ENCODE measurements around the gene SCG3. TPM values are rescaled to one million over a fixed set of nuclear protein-coding genes. Genes with fewer than 3 reads are reported as not detected.

SCG3 gene
- total and polyA plus RNA-seq, 4 donors: 0.14 to 1.3 (median 0.26) TPM

DNA sequence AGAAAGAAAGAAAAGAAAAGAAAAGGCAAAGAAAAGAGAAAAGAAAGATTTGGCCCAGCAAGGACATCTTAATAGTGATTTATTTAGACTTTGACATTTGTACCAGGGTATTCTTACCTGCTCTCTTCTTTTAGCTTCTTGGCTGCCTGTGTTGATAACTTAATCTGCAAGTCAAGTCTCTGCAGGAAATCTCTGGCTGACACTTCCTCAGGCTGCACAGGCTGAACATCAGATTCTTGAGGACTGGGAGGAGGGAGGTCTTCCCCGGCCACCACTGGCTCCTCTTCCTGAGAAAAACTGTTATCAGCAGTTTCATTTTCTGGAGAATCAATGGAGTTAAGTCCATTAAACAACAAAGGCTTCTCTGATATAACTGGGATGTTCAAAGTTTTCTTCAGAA is 43.4 kb downstream of the SCG3 start:
- WGBS, 2 donors: 10 to 23% methylated on average over 1 of the region's 1 CpG
- ATAC-seq (ENCODE audit: insufficient read depth, low FRiP score) (no peak), DNase-seq (no peak)

DNA sequence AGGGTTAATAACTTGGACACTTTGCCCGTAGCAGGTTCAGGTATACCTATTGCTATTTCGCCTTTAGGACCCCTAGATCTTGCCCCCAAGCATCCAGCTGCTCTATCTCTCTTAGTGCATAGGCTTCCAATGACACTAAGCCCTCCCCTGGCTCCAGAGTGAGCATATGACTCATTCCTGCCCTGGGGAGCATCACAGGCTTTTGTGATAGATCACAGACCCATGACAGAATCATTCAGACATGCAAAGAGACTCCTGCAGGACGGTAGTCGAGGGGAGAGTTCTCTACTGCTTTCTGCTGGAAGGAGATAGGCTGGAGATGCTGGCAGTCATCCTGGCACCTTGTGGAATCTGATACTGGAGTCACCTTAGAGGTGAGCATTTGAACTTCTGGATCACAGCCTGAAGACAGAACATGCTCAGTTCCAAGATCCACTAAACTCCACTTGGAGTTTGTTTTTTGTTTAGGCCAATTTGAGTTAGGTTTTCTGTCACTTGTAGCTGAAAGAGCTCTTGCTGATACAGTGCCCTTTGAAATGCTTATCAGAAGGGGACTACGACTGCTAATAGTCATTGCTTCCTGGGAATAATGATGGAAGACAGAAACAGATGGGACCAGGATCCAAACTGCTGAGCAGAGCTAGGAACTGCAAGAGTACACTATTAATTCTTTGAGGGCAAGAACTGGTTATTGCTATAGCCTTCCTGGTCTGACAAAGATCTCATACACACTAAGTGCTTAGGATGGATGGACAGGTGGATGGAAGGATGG is 45.2 kb downstream of the SCG3 start:
- Histone ChIP-seq H3K27me3 (ENCODE audit: control insufficient read depth in 3 of 3, insufficient read depth in 3 of 3, low read length in 2 of 3) (no peaks in the 10 kb centered on the region), H3K9ac (ENCODE audit: insufficient read depth in 1 of 2, low read length in 2 of 2) (no peak overlapping the region), H3K4me3 (no peak overlapping the region), H3K36me3 (ENCODE audit: control insufficient read depth in 4 of 4, insufficient read depth in 4 of 4, low read length in 4 of 4) (no peaks in the 10 kb centered on the region), H3K27ac (ENCODE audit: low read depth in 1 of 2, low read length in 1 of 2) (no peak overlapping the region), H3K9me3 (ENCODE audit: control insufficient read depth in 4 of 4, insufficient read depth in 3 of 4, low read length in 3 of 4) (no peaks in the 10 kb centered on the region), H3K4me1 (ENCODE audit: control insufficient read depth in 5 of 5, insufficient read depth in 5 of 5, low read length in 5 of 5) (peaks cover 0 to 13% (median 1%) of the 10 kb centered on the region in 5 donors)
- 54 to 71% methylated on average over 5 of the region's 5 CpGs for WGBS, 2 donors
- peak; percentile 69 for ATAC-seq (ENCODE audit: insufficient read depth, low FRiP score)
- TF ChIP-seq, protein P1, sequence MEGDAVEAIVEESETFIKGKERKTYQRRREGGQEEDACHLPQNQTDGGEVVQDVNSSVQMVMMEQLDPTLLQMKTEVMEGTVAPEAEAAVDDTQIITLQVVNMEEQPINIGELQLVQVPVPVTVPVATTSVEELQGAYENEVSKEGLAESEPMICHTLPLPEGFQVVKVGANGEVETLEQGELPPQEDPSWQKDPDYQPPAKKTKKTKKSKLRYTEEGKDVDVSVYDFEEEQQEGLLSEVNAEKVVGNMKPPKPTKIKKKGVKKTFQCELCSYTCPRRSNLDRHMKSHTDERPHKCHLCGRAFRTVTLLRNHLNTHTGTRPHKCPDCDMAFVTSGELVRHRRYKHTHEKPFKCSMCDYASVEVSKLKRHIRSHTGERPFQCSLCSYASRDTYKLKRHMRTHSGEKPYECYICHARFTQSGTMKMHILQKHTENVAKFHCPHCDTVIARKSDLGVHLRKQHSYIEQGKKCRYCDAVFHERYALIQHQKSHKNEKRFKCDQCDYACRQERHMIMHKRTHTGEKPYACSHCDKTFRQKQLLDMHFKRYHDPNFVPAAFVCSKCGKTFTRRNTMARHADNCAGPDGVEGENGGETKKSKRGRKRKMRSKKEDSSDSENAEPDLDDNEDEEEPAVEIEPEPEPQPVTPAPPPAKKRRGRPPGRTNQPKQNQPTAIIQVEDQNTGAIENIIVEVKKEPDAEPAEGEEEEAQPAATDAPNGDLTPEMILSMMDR (IDR thresholded peaks at IDR 0.05; ENCODE audit: control extremely low read depth, extremely low read depth): no peak
- DNase-seq: no peak

More for the DNA sequence above, 43.4 kb downstream of the SCG3 start:
- H3K9ac ChIP-seq (ENCODE audit: insufficient read depth in 1 of 2, low read length in 2 of 2): no peak overlapping the region
- H3K4me3 ChIP-seq: no peak overlapping the region
- H3K27ac ChIP-seq (ENCODE audit: low read depth in 1 of 2, low read length in 1 of 2): no peak overlapping the region
- no peaks in the 10 kb centered on the region for H3K9me3 ChIP-seq (ENCODE audit: control insufficient read depth in 4 of 4, insufficient read depth in 3 of 4, low read length in 3 of 4)
- H3K27me3 ChIP-seq (ENCODE audit: control insufficient read depth in 3 of 3, insufficient read depth in 3 of 3, low read length in 2 of 3): no peaks in the 10 kb centered on the region
- peaks cover 0 to 11% (median 0%) of the 10 kb centered on the region in 5 donors for H3K4me1 ChIP-seq (ENCODE audit: control insufficient read depth in 5 of 5, insufficient read depth in 5 of 5, low read length in 5 of 5)
- TF ChIP-seq, protein P1 (IDR thresholded peaks at IDR 0.05; ENCODE audit: control extremely low read depth, extremely low read depth): no peak
- peaks cover 0 to 4% (median 0%) of the 10 kb centered on the region in 4 donors for H3K36me3 ChIP-seq (ENCODE audit: control insufficient read depth in 4 of 4, insufficient read depth in 4 of 4, low read length in 4 of 4)

DNA sequence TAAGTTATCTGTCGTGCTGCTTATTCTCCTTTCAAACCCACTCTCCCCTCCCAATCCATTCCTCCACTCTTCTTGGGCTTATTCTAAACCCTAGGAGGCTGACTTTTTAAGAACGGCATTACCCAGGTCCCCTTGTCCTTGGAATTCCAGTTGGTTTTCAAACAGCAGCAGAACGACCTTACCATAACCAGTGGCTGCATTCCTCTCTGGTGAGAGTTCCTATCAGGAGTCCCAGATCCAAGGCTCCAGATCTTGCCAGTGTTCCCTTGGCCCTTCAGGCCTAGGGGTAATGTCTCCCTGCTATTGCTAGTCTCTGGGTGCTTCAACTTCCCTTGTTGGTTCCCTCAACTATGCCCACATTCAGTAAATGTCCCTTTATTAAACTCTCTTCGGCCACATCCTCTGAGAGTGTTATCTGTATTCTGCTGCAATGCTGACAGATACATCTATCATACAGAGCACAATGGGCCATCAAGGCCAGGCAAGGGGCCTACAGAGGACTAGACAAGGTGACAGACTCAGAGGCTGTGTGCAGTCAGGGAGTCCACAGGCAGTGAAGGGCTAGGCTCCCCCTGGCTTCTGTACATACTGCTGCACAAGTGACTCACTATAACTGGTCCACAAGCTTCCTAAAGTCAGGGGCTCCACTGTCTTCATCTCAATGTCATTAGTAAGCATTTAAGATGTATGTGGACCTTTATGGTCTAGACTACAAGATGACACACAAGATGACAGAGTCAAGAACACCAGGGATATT is 46.0 kb downstream of the SCG3 start:
- Histone ChIP-seq H3K27me3 (ENCODE audit: control insufficient read depth in 3 of 3, insufficient read depth in 3 of 3, low read length in 2 of 3) (no peaks in the 10 kb centered on the region), H3K9me3 (ENCODE audit: control insufficient read depth in 4 of 4, insufficient read depth in 3 of 4, low read length in 3 of 4) (no peaks in the 10 kb centered on the region), H3K9ac (ENCODE audit: insufficient read depth in 1 of 2, low read length in 2 of 2) (no peak overlapping the region), H3K27ac (ENCODE audit: low read depth in 1 of 2, low read length in 1 of 2) (no peak overlapping the region), H3K4me1 (ENCODE audit: control insufficient read depth in 5 of 5, insufficient read depth in 5 of 5, low read length in 5 of 5) (peaks cover 0 to 17% (median 7%) of the 10 kb centered on the region in 5 donors), H3K36me3 (ENCODE audit: control insufficient read depth in 4 of 4, insufficient read depth in 4 of 4, low read length in 4 of 4) (no peaks in the 10 kb centered on the region), H3K4me3 (no peak overlapping the region)
- no peak for ATAC-seq (ENCODE audit: insufficient read depth, low FRiP score)
- 84 to 89% methylated on average over 4 of the region's 4 CpGs for WGBS, 2 donors
- DNase-seq: no peak
- TF ChIP-seq, protein P1 (IDR thresholded peaks at IDR 0.05; ENCODE audit: control extremely low read depth, extremely low read depth): no peak

All from lung (tissue), 12 donors.